Measurements from ENCODE around the gene JMJD8. TPM values are rescaled to one million over a fixed set of nuclear protein-coding genes. Genes with fewer than 3 reads are reported as not detected.
A peak's percentile ranks its signal among the peaks of the same experiment; 100 is the strongest.

Gene JMJD8
- total RNA-seq, 2 donors from 2014 or later: 48.8 to 55.6 TPM

DNA sequence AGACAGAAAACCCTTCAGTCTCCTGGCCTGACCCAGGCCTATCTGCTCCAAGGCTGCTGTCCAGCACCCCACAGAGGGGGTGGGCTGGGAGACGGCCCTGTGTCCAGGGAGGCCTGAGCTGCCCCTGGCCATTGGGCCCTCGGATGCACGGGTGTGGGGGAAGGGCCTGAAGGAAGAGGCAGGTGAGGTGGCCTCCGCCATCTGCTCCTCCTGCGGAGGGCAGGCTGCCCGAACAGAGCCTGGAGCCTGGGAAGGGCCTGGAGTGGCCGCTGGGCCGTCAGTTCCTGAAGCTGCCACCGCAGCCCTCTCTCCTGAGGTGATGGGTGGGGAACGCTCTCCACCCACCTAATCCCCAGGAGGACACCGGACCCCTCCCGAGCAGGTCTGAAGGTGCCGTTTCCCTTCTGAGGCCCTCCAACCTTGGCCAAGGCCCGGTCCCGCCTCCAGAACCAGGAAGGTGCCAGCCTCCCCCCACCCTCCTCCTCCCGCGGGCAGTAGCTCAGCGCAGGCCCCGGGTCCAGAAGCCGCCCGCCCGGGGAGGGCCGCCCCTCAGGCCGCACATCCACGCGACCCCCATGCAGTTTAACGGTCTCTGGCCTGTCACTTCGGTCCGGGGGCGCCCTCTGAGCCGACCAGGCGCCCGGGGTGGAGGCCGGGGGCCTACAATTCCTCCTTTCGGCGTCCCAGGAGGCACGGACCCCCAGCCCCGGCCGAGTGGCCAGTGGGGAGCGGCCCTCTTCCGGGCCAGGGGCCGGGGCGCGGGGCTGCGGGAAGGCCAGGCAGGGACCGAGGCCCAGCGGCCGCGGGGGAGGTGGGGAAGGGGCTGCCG, 20.6 kb upstream of the JMJD8 start:
- no peaks in the 10 kb centered on the region for H3K36me3 ChIP-seq (ENCODE audit: control insufficient read depth, insufficient read depth, low read length)
- no peaks in the 10 kb centered on the region for H3K4me1 ChIP-seq (ENCODE audit: control insufficient read depth, insufficient read depth, low read length)
- H3K9me3 ChIP-seq (ENCODE audit: control insufficient read depth, low read length): no peaks in the 10 kb centered on the region
- peaks cover 87% of the 10 kb centered on the region for H3K27me3 Mint-ChIP-seq (ENCODE audit: insufficient read depth)
- H3K27me3 ChIP-seq (ENCODE audit: control insufficient read depth, insufficient read depth, low read length, poor library complexity, severe bottlenecking): peaks cover 92% of the 10 kb centered on the region
- H3K4me3 ChIP-seq (ENCODE audit: low read length): no peak overlapping the region
- no peak overlapping the region for H3K27ac ChIP-seq (ENCODE audit: low read depth, low read length)
- H3K9me3 Mint-ChIP-seq: no peaks in the 10 kb centered on the region
- H3K4me3 Mint-ChIP-seq: peak overlapping the region; percentile 26
- H3K4me1 Mint-ChIP-seq: no peaks in the 10 kb centered on the region
- no peak for DNase-seq
- no peak overlapping the region for H3K9ac ChIP-seq (ENCODE audit: extremely low read depth, low read length, poor library complexity, severe bottlenecking)
- H3K27ac Mint-ChIP-seq: no peak overlapping the region
- TF ChIP-seq, protein P1, sequence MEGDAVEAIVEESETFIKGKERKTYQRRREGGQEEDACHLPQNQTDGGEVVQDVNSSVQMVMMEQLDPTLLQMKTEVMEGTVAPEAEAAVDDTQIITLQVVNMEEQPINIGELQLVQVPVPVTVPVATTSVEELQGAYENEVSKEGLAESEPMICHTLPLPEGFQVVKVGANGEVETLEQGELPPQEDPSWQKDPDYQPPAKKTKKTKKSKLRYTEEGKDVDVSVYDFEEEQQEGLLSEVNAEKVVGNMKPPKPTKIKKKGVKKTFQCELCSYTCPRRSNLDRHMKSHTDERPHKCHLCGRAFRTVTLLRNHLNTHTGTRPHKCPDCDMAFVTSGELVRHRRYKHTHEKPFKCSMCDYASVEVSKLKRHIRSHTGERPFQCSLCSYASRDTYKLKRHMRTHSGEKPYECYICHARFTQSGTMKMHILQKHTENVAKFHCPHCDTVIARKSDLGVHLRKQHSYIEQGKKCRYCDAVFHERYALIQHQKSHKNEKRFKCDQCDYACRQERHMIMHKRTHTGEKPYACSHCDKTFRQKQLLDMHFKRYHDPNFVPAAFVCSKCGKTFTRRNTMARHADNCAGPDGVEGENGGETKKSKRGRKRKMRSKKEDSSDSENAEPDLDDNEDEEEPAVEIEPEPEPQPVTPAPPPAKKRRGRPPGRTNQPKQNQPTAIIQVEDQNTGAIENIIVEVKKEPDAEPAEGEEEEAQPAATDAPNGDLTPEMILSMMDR (conservative IDR thresholded peaks at IDR 0.05): peak; percentile 28
- 8 to 29% methylated on average over 14 to 45 of the region's 50 CpGs for whole genome bisulfite sequencing, 2 experiments (ENCODE audit: insufficient coverage in 1 of 2, insufficient read length in 1 of 2)
- no peaks in the 10 kb centered on the region for H3K36me3 Mint-ChIP-seq (ENCODE audit: low read depth)

DNA sequence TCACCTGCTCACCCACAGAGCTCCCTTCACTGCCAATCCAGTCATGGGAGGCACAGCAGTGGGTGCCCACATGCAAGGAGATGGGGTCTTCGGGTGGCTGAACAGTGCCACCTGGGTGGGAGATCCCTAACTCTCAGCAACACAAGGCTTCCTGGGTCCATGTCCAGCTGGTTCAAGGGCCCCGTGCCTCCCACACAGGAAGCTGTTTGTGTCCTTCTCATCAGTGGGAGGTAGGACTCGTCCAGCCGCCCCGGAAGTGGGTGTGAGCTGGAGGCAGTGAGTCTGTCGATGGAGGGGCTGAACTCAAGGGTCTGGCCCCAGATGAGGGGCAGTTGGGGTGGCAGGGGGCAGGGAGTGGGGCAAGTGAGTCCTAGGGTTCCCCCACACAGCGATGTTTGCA, 19.9 kb upstream of the JMJD8 start:
- Histone ChIP-seq H3K4me1 (ENCODE audit: control insufficient read depth, insufficient read depth, low read length) (no peaks in the 10 kb centered on the region), H3K4me3 (ENCODE audit: low read length) (no peak overlapping the region), H3K36me3 (ENCODE audit: control insufficient read depth, insufficient read depth, low read length) (no peaks in the 10 kb centered on the region), H3K9ac (ENCODE audit: extremely low read depth, low read length, poor library complexity, severe bottlenecking) (no peak overlapping the region), H3K27ac (ENCODE audit: low read depth, low read length) (no peak overlapping the region), H3K27me3 (ENCODE audit: control insufficient read depth, insufficient read depth, low read length, poor library complexity, severe bottlenecking) (peaks cover 92% of the 10 kb centered on the region), H3K9me3 (ENCODE audit: control insufficient read depth, low read length) (no peaks in the 10 kb centered on the region)
- TF ChIP-seq, protein P1 (conservative IDR thresholded peaks at IDR 0.05): no peak
- 81% methylated on average over 7 of the region's 7 CpGs; no CpG with 5 or more reads in 1 of the 2 experiments for WGBS, 2 experiments (ENCODE audit: insufficient coverage in 1 of 2, insufficient read length in 1 of 2)
- DNase-seq: no peak
- no peaks in the 10 kb centered on the region for H3K4me1 Mint-ChIP-seq
- no peak overlapping the region for H3K27ac Mint-ChIP-seq
- no peaks in the 10 kb centered on the region for H3K36me3 Mint-ChIP-seq (ENCODE audit: low read depth)
- H3K27me3 Mint-ChIP-seq (ENCODE audit: insufficient read depth): peaks cover 87% of the 10 kb centered on the region
- H3K4me3 Mint-ChIP-seq: no peak overlapping the region
- H3K9me3 Mint-ChIP-seq: no peaks in the 10 kb centered on the region

DNA sequence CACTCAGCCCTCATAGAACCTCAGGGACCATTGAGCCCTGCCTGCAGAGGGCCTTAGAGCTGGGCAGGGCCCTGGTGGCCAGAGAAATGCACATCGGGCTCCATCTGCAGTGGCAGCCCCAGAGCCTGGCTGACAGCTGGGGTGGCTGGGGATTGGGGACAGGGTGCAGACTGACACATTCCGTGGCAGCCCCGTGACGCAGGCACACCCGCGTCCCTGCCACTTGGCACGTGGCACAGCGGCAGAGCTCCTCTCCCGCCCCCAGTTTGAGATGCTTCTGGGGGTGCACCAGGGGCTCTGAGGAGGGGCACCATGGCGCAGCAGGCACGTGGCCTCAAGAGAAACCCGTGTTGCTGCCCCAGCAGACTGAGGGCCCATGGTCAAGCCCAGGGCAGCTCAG, 19.3 kb upstream of the JMJD8 start:
- no peak for DNase-seq
- WGBS, 2 experiments (ENCODE audit: insufficient coverage in 1 of 2, insufficient read length in 1 of 2): 89 to 100% methylated on average over 1 to 12 of the region's 12 CpGs
- Mint-ChIP-seq H3K9me3 (no peaks in the 10 kb centered on the region), H3K36me3 (ENCODE audit: low read depth) (no peaks in the 10 kb centered on the region), H3K4me3 (no peak overlapping the region), H3K4me1 (no peaks in the 10 kb centered on the region), H3K27ac (no peak overlapping the region), H3K27me3 (ENCODE audit: insufficient read depth) (peaks cover 87% of the 10 kb centered on the region)
- Histone ChIP-seq H3K27ac (ENCODE audit: low read depth, low read length) (no peak overlapping the region), H3K36me3 (ENCODE audit: control insufficient read depth, insufficient read depth, low read length) (no peaks in the 10 kb centered on the region), H3K27me3 (ENCODE audit: control insufficient read depth, insufficient read depth, low read length, poor library complexity, severe bottlenecking) (peaks cover 92% of the 10 kb centered on the region), H3K9ac (ENCODE audit: extremely low read depth, low read length, poor library complexity, severe bottlenecking) (no peak overlapping the region), H3K9me3 (ENCODE audit: control insufficient read depth, low read length) (no peaks in the 10 kb centered on the region), H3K4me1 (ENCODE audit: control insufficient read depth, insufficient read depth, low read length) (no peaks in the 10 kb centered on the region), H3K4me3 (ENCODE audit: low read length) (no peak overlapping the region)
- TF ChIP-seq, protein P1 (conservative IDR thresholded peaks at IDR 0.05): peak; percentile 16
